Non-pigmented ciliary epithelial cell (primary cell): ENCODE data around the gene GIMAP7.
"Not testable (repeated sequence)": the region's sequence is repeated elsewhere in the genome, so short reads cannot be mapped to it uniquely, and the experiment has no call there.

Experiments
- DNase-seq: peaks from one replicate; pipeline ENCODE4 v3.0.0-alpha.2; 2010; ENCODE audit warnings: low read depth

GIMAP7 gene

DNA sequence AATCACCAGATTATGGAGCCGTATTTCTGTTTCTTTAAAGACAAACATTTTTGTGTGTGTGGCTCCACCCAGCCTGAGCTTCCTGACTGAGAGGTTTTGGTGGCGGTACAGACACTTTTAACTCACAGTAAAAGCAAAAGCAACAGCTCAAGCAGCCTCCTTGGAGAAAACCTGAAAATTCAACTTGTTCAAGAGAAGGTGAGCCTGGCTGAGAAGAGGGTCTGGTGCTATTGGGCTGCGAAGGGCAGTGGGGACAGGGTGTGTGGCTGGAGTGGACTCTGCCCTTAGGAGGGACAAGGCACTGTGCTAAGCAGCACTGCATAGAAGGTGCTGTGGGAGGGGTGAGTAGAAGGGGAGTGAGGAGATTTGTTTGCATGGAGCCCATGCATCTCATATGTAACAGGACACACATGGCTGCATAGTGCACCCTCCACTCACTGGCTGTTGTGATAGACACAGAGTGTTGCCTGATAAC is at the start of gene GIMAP7:
TSS of gene GIMAP7 (plus strand) at position 125 of the 475 bp plus-strand sequence. CDS start 5,103 bp downstream, outside the sequence.
- DNase-seq, result no peak

DNA sequence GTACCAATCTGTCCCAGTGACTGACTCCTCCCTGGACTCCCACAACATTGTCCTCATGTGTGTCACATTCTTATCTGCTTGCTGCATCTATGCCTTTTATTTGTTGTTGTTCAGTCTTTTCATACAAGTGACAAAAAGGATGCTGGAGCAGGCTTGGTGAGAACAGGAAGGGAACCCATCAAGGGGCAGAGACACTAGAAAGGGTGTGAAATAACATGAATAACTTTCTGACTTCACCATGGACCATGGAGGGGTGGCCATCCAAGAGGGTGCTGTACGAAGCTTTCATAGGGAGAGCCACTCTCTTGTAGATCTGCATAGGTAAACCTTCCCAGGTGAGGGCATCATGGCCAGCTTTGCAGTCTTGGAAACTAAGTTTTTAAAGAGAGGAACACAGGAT is 49.7 kb upstream of the GIMAP7 start:
- DNase-seq, result no peak

DNA sequence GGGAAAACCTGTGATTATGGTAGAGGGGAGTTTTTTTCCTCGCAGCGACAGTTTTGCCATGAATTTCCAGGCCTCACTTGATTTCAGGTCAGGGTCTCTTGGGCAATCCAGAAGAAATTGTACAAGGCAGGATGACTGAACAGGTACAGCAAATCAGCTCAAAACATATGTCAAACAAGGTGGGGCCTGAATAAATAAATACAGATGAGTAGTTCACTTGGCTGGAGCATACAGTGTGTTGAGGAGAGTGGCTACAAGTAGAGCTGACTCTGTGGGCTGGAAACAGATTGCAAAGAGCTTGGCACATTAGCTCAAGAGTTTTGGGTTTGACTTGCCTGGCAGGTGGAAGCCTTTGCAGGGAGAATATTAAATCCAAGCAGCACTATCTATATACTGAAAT is 49.3 kb upstream of the GIMAP7 start:
- no peak for DNase-seq

DNA sequence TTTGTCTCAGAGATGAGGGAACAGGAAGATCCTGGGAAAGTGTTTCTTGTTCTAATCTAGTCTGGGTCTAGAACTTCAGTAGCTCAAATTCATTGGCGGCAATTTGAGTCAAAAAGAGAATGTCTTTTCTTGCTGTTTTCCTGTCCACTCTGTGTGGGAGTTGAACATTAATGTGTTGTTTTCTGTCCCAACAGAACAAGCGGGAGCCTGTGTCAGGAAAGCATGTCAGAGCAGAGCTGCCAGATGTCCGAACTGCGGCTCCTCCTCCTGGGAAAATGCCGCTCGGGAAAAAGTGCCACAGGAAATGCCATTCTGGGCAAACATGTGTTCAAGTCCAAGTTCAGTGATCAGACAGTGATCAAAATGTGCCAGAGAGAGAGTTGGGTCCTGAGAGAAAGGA is 48.2 kb upstream of the GIMAP7 start:
- no peak for DNase-seq

DNA sequence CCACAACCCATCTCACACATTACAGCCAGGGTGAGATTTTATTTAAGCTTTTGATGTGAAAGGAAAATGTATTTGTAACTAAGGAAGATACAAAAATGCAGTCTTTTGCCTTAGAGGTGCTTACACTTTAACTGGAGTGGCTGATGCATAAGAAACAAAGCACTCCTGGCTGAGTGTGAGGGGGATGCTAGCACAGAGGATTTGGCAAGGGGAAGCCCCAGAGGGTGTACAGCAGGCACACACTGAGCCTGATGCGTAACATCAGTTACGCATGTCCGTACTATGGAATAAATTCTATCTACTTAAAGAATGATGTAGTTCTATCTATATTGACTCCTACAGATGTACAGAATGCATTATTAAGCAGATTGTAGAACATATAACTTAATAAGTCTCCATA is 46.4 kb upstream of the GIMAP7 start:
- no peak for DNase-seq

DNA sequence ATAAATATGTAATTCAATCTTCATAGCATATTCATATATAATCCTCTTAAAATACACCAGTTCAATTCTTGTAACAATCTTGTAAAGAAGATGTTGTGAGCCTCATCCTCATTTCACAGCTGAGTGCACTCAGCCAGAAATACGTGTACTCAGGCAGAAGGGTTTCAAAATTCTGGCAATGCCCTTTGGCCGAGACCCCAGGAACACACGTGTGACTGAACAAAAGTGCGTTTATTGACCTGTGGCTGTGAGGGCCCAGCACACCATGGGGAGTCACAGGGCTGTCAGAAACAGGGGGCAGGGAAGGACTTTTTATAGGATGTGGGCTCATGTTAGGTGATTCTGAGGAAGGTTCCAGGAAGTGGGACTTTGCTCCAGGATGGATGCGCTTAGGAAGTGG is 42.8 kb upstream of the GIMAP7 start:
- no peak for DNase-seq

DNA sequence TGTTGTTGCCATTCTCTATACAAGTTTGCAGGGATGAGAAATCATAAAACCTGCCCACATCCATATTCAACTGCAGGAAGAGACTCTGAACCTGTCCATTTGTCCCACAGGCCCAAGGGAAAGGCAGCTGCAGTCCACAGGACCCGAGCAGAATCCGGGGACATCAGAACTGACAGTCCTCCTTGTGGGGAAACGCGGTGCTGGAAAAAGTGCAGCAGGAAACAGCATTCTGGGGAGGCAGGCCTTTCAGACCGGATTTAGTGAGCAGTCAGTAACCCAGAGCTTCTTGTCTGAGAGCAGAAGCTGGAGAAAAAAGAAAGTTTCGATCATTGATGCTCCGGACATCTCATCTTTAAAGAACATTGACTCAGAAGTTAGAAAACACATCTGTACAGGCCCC is 40.8 kb upstream of the GIMAP7 start:
- no peak for DNase-seq

DNA sequence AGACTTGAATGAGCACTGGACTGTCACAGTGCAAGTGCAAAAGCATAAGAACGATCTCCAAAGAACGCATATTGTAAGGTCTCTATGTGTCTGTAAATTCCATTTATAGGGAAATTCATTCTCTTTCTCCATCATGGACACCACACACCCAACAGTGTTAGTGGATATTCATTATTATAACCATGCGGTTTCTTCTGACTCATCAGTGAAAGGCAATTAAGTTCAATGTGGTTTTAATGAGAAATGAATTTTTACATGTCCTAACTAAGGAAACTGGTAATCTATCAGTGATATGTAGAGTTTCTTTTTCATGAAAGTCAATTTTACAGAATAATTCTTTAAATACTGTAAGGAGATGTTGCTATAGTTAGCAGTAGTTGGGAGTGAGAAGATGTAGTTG is 38.4 kb upstream of the GIMAP7 start:
- no peak for DNase-seq

DNA sequence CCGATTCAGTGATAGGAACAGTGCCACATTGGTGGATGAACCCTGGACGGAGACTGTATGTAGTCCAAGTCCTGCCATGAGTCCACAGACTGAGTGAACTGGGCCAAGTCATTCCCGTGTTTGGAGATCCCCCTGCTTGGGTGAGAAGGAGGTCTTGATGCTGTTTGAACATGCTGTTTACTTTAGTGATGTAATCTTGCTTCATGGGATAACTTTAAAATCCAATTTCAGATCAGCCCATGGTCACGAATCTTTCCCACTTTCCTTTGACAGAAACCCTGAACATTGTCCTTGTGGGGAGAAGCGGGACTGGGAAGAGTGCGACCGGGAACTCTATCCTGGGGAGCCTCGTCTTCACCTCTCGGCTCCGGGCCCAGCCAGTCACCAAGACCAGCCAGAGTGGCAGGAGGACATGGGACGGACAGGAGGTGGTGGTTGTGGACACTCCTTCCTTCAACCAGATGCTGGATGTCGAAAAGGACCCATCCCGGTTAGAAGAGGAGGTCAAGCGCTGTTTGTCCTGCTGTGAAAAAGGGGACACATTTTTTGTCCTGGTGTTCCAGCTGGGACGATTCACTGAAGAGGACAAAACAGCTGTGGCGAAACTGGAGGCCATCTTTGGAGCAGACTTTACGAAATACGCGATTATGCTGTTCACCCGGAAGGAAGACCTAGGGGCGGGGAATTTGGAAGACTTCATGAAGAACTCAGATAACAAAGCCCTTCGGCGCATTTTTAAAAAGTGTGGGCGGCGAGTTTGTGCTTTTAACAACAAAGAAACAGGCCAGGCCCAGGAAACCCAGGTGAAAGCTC is 37.6 kb upstream of the GIMAP7 start:
- DNase-seq, result no peak

DNA sequence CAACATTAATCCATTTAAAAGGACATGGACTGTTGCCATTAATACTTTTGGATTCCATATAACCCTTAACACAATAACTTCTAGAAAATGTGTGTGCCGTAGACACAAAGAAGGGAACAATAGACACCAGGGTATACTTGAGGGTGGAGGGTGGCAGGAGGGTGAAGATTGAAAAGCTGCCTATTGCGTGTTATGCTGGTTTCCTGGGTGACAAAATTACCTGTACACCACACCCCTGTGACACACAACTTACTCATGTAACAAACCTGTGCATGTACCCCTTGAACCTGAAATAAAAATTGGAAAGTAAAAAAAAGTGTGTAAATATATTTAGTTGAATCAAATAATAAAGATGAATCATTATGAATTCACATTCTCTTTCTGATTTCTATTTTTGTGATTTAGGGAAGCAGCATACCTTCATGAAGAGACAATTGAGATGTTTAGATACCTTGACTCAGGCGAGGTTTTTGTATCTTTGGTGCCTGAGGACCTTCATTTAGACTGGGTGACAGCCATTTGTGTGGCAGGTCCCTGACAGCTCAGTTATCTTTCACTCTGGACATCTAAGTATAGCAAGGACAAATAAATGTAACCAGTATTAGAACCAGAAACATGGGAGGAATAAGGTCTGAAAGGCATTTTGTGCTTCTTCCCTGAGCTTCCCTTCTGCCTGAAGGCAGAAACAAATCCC is 35.5 kb upstream of the GIMAP7 start:
- no peak for DNase-seq

DNA sequence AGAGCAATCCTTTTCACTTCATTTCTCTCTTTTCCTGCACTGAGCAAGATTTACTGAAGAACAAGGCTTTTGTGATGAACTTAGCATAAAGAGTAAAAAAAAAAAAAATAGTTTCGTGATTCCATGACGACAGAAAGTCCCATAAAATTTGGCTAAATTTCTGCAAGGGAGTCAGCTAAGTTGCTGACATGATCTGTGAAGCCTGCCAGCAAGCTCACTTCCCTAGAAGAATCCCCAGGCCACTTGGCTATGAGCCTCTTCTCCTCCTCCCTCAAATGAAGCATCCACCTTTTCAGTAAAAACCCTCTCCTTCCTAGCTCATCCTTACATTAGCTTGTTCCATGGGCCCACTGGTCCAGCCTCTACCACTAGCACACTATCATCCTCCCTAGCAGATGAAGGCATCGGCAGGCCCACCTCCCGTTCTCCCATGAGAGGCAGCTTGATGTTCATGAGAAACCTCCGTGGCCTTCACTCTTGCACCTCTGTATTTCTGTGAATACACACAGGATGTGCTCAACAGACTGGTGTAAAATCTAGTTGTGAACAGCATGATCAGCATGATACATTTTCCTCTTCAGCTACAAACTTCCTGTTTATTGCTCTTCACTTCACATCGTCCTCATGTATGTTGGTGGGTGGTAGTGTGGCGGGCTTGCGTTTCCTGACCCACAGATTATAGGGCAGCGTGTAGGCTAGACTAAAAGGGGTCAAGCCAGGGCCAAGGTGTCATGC is 33.3 kb upstream of the GIMAP7 start:
- no peak for DNase-seq

DNA sequence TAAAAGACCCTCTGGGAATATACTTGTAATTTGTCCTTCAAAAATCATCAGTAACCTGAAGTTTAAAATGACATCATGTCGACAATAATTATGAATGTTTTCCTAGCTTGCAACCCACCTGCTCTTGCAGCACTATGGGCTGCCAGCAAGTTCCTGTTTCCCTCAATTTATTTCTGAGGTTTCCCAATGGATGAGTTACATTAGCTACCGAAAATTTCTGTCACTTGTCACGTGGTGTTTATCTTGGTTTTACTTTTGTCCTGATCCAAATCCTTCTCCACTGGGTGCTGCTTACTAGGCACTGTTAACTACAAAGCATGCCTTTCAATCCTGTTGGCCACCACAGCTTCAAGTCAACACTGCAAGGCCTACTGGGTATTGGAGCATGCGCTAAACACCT is 32.8 kb upstream of the GIMAP7 start:
- DNase-seq, result no peak

DNA sequence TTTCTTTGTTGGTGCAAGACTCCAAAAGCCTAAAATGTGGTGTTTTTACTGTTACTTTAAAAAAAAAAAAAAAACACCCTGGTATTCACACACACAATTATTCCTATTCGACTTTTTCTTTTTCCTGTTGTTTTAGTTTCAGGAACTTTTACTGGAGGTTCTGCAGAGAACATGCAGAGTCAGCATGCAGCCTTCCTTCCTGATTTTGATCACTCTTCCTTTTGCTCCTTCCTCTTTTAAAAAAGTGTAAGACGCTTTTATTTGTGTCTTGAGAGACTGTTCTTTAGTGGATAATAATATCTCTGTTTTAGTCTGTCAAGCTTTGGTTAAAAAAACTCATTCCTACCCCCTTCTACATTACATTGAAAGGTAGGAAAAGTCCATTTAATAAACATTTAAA is 31.2 kb upstream of the GIMAP7 start:
- DNase-seq, result not testable (repeated sequence)

DNA sequence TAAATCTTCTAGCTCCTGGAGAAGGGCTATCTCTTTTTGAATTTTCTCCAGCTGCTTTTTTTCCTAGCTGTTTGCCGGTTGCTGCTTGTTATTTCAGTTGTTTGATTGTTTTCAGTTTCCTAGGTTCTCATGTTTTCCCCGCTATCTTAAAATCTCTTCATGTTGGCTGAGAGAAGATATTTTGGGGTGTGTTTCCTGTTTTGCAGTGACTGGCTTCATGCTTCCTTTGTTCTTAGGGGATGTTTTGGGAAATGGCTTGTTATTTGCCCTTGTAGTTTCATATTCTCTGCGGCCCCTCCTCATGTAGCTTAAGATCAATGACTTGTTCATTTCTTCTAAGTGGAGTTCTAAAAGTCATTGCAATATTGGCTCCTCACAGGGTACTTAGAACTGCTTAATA is 30.6 kb upstream of the GIMAP7 start:
- not testable (repeated sequence) for DNase-seq

DNA sequence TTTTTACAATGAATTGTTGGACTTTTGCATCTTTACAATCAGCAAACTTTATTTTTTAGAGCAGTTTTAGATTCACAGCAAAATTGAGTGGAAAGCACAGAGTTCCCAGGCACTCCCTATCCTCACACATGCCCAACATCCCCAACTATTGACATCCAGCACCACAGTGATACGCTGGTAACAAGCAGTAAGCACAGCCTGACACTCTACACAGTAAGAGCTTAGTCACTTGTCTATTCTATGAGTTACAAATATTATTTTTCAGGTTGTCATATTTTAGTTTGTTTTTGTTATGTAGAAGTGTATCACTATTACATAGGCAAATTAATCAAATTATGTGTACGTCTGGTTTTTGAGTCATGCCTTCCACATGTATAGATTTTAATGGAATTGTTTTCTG is 27.0 kb upstream of the GIMAP7 start:
- DNase-seq, result no peak

DNA sequence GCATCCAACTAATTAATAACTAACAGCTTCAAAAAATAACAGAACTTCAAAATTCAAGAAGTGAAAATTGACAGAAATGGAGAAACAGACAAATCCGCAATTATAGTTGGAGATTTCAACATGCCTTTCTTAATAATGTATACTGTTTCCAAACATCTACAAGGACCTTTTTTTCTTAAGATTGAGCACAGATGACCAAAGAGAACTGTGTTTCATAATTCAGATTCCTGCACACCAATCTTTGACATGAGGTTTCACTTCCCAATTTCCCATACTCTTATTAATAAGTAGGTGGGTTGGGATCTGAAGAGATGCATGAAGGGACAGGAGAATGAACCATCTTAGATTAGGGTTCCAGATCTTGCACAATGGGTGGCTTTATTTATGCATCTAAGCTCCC is 24.9 kb upstream of the GIMAP7 start:
- DNase-seq, result no peak

DNA sequence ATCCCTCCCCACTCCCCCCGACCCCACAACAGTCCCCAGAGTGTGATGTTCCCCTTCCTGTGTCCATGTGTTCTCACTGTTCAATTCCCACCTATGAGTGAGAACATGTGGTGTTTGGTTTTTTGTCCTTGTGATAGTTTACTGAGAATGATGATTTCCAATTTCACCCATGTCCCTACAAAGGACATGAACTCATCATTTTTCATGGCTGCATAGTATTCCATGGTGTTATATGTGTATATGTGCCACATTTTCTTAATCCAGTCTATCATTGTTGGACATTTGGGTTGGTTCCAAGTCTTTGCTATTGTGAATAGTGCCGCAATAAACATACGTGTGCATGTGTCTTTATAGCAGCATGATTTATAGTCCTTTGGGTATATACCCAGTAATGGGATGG is 21.2 kb upstream of the GIMAP7 start:
- DNase-seq, result not testable (repeated sequence)

DNA sequence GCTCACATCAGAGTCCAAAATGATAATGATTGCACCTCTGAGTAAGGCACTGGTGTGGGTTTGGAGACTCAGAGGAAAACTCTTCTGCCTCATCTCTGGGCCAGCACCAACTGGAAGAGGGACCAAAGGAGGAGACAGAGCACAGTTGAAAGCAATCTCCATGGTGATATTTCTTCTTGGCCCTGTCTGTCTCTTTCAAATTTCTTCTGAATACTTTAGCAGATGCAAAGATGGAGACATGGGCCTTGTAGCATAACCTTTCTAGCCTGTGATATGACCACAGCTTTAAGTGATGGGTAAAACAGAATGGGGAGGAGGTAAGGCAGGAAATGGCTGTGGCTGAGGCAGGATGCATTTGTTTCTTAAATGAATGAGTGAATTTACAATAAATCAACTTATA is 12.2 kb upstream of the GIMAP7 start:
- no peak for DNase-seq

DNA sequence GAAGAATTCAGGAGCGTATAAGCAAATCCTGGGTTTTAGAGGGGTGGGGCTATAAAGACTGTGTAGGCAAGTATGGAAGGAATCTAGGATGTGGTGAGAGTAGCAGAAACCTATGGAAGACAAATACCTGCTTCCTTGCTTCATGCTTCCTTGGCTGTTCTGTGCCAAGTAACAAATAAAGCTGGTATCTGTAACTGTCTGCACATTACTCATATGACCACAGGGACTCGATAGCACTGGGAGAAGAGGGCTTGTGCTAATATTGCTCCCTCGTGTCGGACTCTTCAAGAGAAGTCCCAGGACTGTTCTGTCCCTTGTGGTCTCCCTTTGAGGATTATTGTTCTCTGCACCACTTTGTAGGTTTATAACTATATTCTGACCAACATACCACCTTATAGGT is 11.5 kb upstream of the GIMAP7 start:
- DNase-seq, result no peak

DNA sequence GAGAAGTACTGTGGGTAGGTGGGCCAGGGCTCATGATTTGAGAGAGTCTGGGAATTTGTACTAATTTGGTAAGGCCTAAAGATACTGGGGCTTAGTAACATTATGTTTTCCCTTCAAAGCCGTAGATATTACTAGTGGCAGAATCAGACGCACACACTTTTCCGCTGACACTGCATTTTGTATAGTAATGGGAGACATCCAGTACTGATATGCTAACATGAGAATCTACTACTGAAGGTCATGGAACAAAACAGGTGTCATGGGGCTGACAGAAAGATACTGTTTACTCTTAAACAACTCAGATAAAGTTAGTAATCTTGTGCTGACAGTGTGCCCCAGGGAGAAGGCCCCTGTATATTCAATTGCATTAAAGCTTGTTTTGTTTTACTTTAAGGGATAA is 11.1 kb upstream of the GIMAP7 start:
- DNase-seq, result no peak

DNA sequence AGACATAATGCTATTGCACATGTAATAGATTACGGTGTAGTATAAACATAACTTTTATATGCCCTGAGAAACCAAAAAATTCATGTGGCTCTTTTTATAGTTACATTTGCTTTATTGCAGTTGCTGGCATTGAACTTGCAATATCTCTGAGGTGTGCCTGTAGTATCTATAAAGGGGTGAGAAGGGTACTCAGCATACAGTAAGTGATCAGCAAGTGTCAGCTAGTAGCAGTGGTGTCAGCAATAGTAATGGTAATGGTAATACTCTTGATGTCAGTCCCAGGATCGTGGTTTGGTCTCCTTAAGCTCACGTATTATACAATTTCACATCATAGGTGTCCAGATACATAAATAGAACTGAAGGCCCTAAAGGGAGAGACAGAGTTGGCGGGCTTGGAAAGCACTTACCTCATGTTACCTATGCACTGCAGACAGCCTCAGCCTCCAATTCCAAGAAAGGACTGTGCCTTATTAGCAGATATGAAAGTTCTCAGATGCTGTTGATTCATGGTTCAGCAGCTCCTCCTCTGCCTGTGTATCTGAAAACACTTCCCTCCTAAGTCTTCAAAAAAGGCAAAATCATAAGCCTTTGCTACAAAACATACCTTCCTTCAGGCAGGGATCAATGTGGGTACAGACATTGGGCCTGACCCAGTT is 6.6 kb upstream of the GIMAP7 start:
- no peak for DNase-seq

DNA sequence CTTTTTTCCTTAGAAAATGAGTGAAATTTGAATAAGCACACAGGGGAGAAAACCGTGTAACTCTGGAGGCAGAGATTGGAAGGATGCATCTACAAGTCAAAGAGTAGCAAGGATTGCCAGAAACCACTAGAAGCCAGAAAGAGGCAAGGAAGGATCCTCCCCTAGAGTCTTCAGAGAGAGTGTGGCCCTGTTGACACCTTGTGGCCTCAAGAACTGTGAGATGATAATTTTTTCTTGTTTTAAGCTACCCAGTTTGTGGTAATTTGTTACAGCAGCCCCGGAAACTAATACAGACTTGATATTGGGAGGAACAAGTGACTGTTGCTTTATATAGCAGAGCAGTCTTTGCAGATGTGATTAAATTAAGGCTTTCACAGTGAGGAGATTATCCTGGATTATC is 3.6 kb upstream of the GIMAP7 start:
- no peak for DNase-seq
